ENCODE measurements around the gene UBE2B. TPM values are rescaled to one million over a fixed set of nuclear protein-coding genes. Genes with fewer than 3 reads are reported as not detected.

The UBE2B gene
- total RNA-seq, 1 donor from 2014 or later = 68.3 TPM

GRCh38 chr5:134427540-134428041, 56.2 kb downstream of the UBE2B start:
- DNase-seq (ENCODE audit: extremely low spot score in 2 of 2) = no peak
- Histone ChIP-seq H3K4me3 (no peak overlapping the region), H3K27ac (no peak overlapping the region), H3K27me3 (no peaks in the 10 kb centered on the region), H3K36me3 (no peaks in the 10 kb centered on the region), H3K9me3 (no peaks in the 10 kb centered on the region), H3K4me1 (no peaks in the 10 kb centered on the region)
- intact Hi-C loops (cut with DNase I) = no loop called here
- TF ChIP-seq POLR2AphosphoS5 (IDR thresholded peaks at IDR 0.05; ENCODE audit: insufficient read depth in 1 of 2, low read depth in 1 of 2) (no peak), POLR2A (IDR thresholded peaks at IDR 0.05) (no peak), CTCF (IDR thresholded peaks at IDR 0.05) (no peak)

DNA sequence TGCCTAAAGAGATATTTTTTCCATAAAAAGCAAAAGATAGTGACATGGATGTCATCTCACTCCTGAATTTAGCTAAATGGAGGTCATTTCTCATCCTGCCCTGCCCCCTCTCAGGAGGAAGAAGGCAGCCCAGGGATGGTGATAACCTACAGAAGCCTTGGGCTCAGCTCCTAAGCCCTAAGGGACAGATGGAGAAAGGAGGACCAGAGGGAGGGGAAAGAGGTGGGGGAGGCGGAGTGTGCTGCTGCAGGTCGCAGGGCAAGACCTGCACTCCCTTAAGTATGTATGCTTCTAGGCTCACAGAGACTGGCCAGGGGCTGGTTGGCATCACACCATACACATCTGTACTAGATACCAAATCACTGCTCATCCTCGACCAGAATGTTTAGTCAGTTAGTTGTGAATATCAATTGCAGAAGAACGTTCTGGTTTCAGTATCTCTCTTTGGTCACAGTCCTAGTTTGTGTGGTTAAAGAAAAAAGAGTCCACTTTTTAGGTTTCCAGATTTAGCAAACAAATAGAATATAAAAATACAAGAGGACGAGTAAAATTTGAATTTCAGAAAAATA, 58.7 kb downstream of the UBE2B start:
- Histone ChIP-seq H3K27ac (no peak overlapping the region), H3K4me1 (no peaks in the 10 kb centered on the region), H3K36me3 (no peaks in the 10 kb centered on the region), H3K4me3 (no peak overlapping the region), H3K27me3 (no peaks in the 10 kb centered on the region), H3K9me3 (no peaks in the 10 kb centered on the region)
- TF ChIP-seq POLR2AphosphoS5 (IDR thresholded peaks at IDR 0.05; ENCODE audit: insufficient read depth in 1 of 2, low read depth in 1 of 2) (no peak), POLR2A (IDR thresholded peaks at IDR 0.05) (no peak), CTCF (IDR thresholded peaks at IDR 0.05) (no peak)
- intact Hi-C loops (cut with DNase I) = no loop called here
- no peak for DNase-seq (ENCODE audit: extremely low spot score in 2 of 2)

- Histone ChIP-seq H3K36me3 (no peaks in the 10 kb centered on the region), H3K27me3 (no peaks in the 10 kb centered on the region), H3K9me3 (no peaks in the 10 kb centered on the region), H3K4me1 (peaks cover 11% of the 10 kb centered on the region), H3K27ac (no peak overlapping the region), H3K4me3 (no peak overlapping the region)
- intact Hi-C loops (cut with DNase I) = no loop called here
- DNase-seq (ENCODE audit: extremely low spot score in 2 of 2) = no peak
- no peak for TF ChIP-seq CTCF (IDR thresholded peaks at IDR 0.05)
- TF ChIP-seq POLR2AphosphoS5 (IDR thresholded peaks at IDR 0.05; ENCODE audit: insufficient read depth in 1 of 2, low read depth in 1 of 2) = no peak
- TF ChIP-seq POLR2A (IDR thresholded peaks at IDR 0.05) = no peak
Measured at GRCh38 chr5:134432174-134432573, 60.8 kb downstream of the UBE2B start.

- intact Hi-C loops (cut with DNase I) = no loop called here
Measured at GRCh38 chr5:134432677-134433359, 61.4 kb downstream of the UBE2B start.

More at GRCh38 chr5:134432677-134433359, 61.4 kb downstream of the UBE2B start:
- DNase-seq (ENCODE audit: extremely low spot score in 2 of 2) = no peak
- Histone ChIP-seq H3K27ac (no peak overlapping the region), H3K9me3 (no peaks in the 10 kb centered on the region), H3K36me3 (no peaks in the 10 kb centered on the region), H3K4me1 (peaks cover 17% of the 10 kb centered on the region), H3K4me3 (no peak overlapping the region), H3K27me3 (no peaks in the 10 kb centered on the region)
- no peak for TF ChIP-seq POLR2AphosphoS5 (IDR thresholded peaks at IDR 0.05; ENCODE audit: insufficient read depth in 1 of 2, low read depth in 1 of 2)
- TF ChIP-seq POLR2A (IDR thresholded peaks at IDR 0.05) = no peak
- TF ChIP-seq CTCF (IDR thresholded peaks at IDR 0.05) = no peak
